GM19025 (cell line): Measurements from ENCODE around the gene MOG.
"Not testable (repeated sequence)": the region's sequence is repeated elsewhere in the genome, so short reads cannot be mapped to it uniquely, and the experiment has no call there.

Source experiments
- ATAC-seq: cut with Tn5 transposase; IDR thresholded peaks from one replicate; pipeline ENCODE4 v1.9.1; 2021; ENCODE audit warnings: mild to moderate bottlenecking, low read depth, moderate library complexity; ENCODE audit not compliant: unreplicated experiment

Gene MOG

GRCh38 chr6:29633534-29633905 lies 23.4 kb upstream of the MOG start:
- no peak for ATAC-seq

- ATAC-seq, result no peak
Measured at GRCh38 chr6:29637247-29637646, 19.6 kb upstream of the MOG start.

GRCh38 chr6:29641430-29642148 lies 15.3 kb upstream of the MOG start:
- ATAC-seq, result no peak

GRCh38 chr6:29647927-29648642 lies 8.8 kb upstream of the MOG start:
- ATAC-seq, result no peak

- peak; percentile 94 for ATAC-seq
Measured at GRCh38 chr6:29649701-29650673, 6.9 kb upstream of the MOG start.

GRCh38 chr6:29651413-29652197 lies 5.3 kb upstream of the MOG start:
- no peak for ATAC-seq

GRCh38 chr6:29652198-29652584 lies 4.7 kb upstream of the MOG start:
- no peak for ATAC-seq

GRCh38 chr6:29653452-29654038 lies 3.3 kb upstream of the MOG start:
- ATAC-seq, result no peak

GRCh38 chr6:29655658-29656057 lies 1.2 kb upstream of the MOG start:
- no peak for ATAC-seq

- ATAC-seq, result no peak
Measured at GRCh38 chr6:29656157-29656556, 735 bp upstream of the MOG start.

- ATAC-seq, result no peak
Measured at GRCh38 chr6:29661071-29661470, 4.2 kb downstream of the MOG start.

GRCh38 chr6:29661502-29662141 lies 4.7 kb downstream of the MOG start:
- ATAC-seq, result not testable (repeated sequence)

- no peak for ATAC-seq
Measured at GRCh38 chr6:29663300-29664042, 6.6 kb downstream of the MOG start.

GRCh38 chr6:29665942-29666825 lies 9.3 kb downstream of the MOG start:
- no peak for ATAC-seq

GRCh38 chr6:29666826-29667130 lies 9.9 kb downstream of the MOG start:
- ATAC-seq, result no peak

- no peak for ATAC-seq
Measured at GRCh38 chr6:29667158-29667557, 10.3 kb downstream of the MOG start.

- no peak for ATAC-seq
Measured at GRCh38 chr6:29671026-29671425, 14.1 kb downstream of the MOG start.

- ATAC-seq, result not testable (repeated sequence)
Measured at GRCh38 chr6:29672116-29672515, 15.2 kb downstream of the MOG start.
